ENCODE results near the gene SPNS1. TPM values are rescaled to one million over a fixed set of nuclear protein-coding genes. Genes with fewer than 3 reads are reported as not detected.
A peak's percentile ranks its signal among the peaks of the same experiment; 100 is the strongest.
"Not testable (repeated sequence)": the region's sequence is repeated elsewhere in the genome, so short reads cannot be mapped to it uniquely, and the experiment has no call there.

SPNS1 gene
- total RNA-seq, 2 donors from 2014 or later, result 21.1 to 23.6 TPM

- H3K27ac Mint-ChIP-seq, result no peak overlapping the region
- no peak overlapping the region for H3K4me3 Mint-ChIP-seq
- peaks cover 17% of the 10 kb centered on the region for H3K4me1 Mint-ChIP-seq (ENCODE audit: low read depth)
- DNase-seq, result no peak
- H3K9me3 Mint-ChIP-seq, result no peaks in the 10 kb centered on the region
- H3K27me3 Mint-ChIP-seq (ENCODE audit: low read depth), result no peaks in the 10 kb centered on the region
- no peak for ATAC-seq (replicated peaks in 1 of 2)
- peaks cover 0 to 2% of the 10 kb centered on the region in 2 donors for H3K36me3 Mint-ChIP-seq (ENCODE audit: insufficient read depth in 2 of 2)
Observed at GRCh38 chr16:28937222-28937876, 37.2 kb upstream of the SPNS1 start.

- peaks cover 17% of the 10 kb centered on the region for H3K4me1 Mint-ChIP-seq (ENCODE audit: low read depth)
- H3K36me3 Mint-ChIP-seq (ENCODE audit: insufficient read depth in 2 of 2), result peaks cover 0 to 2% of the 10 kb centered on the region in 2 donors
- H3K27ac Mint-ChIP-seq, result no peak overlapping the region
- no peak overlapping the region for H3K4me3 Mint-ChIP-seq
- ATAC-seq (replicated peaks in 1 of 2) (no peak), DNase-seq (no peak)
- H3K9me3 Mint-ChIP-seq, result no peaks in the 10 kb centered on the region
- H3K27me3 Mint-ChIP-seq (ENCODE audit: low read depth), result no peaks in the 10 kb centered on the region
Observed at GRCh38 chr16:28938721-28939120, 35.9 kb upstream of the SPNS1 start.

GRCh38 chr16:28939825-28940224 lies 34.8 kb upstream of the SPNS1 start:
- H3K36me3 Mint-ChIP-seq (ENCODE audit: insufficient read depth in 2 of 2); H3K9me3 Mint-ChIP-seq; DNase-seq; ATAC-seq (replicated peaks in 1 of 2); H3K27ac Mint-ChIP-seq; H3K4me3 Mint-ChIP-seq; H3K27me3 Mint-ChIP-seq (ENCODE audit: low read depth): not testable (repeated sequence)
- H3K4me1 Mint-ChIP-seq (ENCODE audit: low read depth), result peaks cover 17% of the 10 kb centered on the region

GRCh38 chr16:28943281-28943680 lies 31.3 kb upstream of the SPNS1 start:
- H3K4me1 Mint-ChIP-seq (ENCODE audit: low read depth), result peaks cover 9% of the 10 kb centered on the region

GRCh38 chr16:28946681-28947080 lies 27.9 kb upstream of the SPNS1 start:
- Mint-ChIP-seq H3K36me3 (ENCODE audit: insufficient read depth in 2 of 2) (peaks cover 2 to 4% of the 10 kb centered on the region in 2 donors), H3K4me1 (ENCODE audit: low read depth) (peaks cover 13% of the 10 kb centered on the region), H3K27me3 (ENCODE audit: low read depth) (no peaks in the 10 kb centered on the region), H3K4me3 (no peak overlapping the region), H3K9me3 (no peaks in the 10 kb centered on the region), H3K27ac (no peak overlapping the region)
- ATAC-seq (replicated peaks in 1 of 2) (no peak), DNase-seq (no peak)

More at GRCh38 chr16:28943281-28943680, 31.3 kb upstream of the SPNS1 start:
- no peak overlapping the region for H3K4me3 Mint-ChIP-seq
- no peaks in the 10 kb centered on the region for H3K9me3 Mint-ChIP-seq
- H3K27me3 Mint-ChIP-seq (ENCODE audit: low read depth), result no peaks in the 10 kb centered on the region
- H3K36me3 Mint-ChIP-seq (ENCODE audit: insufficient read depth in 2 of 2), result no peaks in the 10 kb centered on the region
- no peak overlapping the region for H3K27ac Mint-ChIP-seq
- ATAC-seq (replicated peaks in 1 of 2), result no peak
- no peak for DNase-seq

GRCh38 chr16:28950648-28951409 lies 23.7 kb upstream of the SPNS1 start, which contains the start of gene NFATC2IP:
TSS of gene NFATC2IP (plus strand) at chr16:28950937. CDS start at chr16:28951012, 75 bp downstream.
- peak; percentile 100 for DNase-seq
- H3K9me3 Mint-ChIP-seq, result no peaks in the 10 kb centered on the region
- peak; percentile 95 to 97 for ATAC-seq (replicated peaks in 1 of 2)
- peaks cover 34% of the 10 kb centered on the region for H3K4me1 Mint-ChIP-seq (ENCODE audit: low read depth)
- peak within 1 kb of the TSS; percentile 94 to 95 for H3K4me3 Mint-ChIP-seq
- H3K27me3 Mint-ChIP-seq (ENCODE audit: low read depth), result no peaks in the 10 kb centered on the region
- peak within 1 kb of the TSS; percentile 90 for H3K27ac Mint-ChIP-seq
- peaks cover 7 to 13% of the 10 kb centered on the region in 2 donors for H3K36me3 Mint-ChIP-seq (ENCODE audit: insufficient read depth in 2 of 2)

- DNase-seq, result peak in 1 of 2 donors; percentile 66
- Mint-ChIP-seq H3K4me1 (ENCODE audit: low read depth) (peaks cover 31% of the 10 kb centered on the region), H3K9me3 (no peaks in the 10 kb centered on the region), H3K27ac (peak overlapping the region; percentile 90), H3K27me3 (ENCODE audit: low read depth) (no peaks in the 10 kb centered on the region), H3K36me3 (ENCODE audit: insufficient read depth in 2 of 2) (peaks cover 9 to 17% of the 10 kb centered on the region in 2 donors), H3K4me3 (peak overlapping the region; percentile 94 to 95)
- peak in 1 of 2 donors; percentile 36 for ATAC-seq (replicated peaks in 1 of 2)
Observed at GRCh38 chr16:28951410-28951943, 23.1 kb upstream of the SPNS1 start.

- DNase-seq (no peak), ATAC-seq (replicated peaks in 1 of 2) (no peak)
- Mint-ChIP-seq H3K27ac (no peak overlapping the region), H3K36me3 (ENCODE audit: insufficient read depth in 2 of 2) (peaks cover 11 to 26% of the 10 kb centered on the region in 2 donors), H3K4me1 (ENCODE audit: low read depth) (peaks cover 12% of the 10 kb centered on the region), H3K4me3 (no peak overlapping the region), H3K27me3 (ENCODE audit: low read depth) (no peaks in the 10 kb centered on the region), H3K9me3 (no peaks in the 10 kb centered on the region)
Observed at GRCh38 chr16:28958216-28958615, 16.4 kb upstream of the SPNS1 start.

- Mint-ChIP-seq H3K27me3 (ENCODE audit: low read depth) (no peaks in the 10 kb centered on the region), H3K9me3 (no peaks in the 10 kb centered on the region), H3K27ac (no peak overlapping the region), H3K4me3 (no peak overlapping the region), H3K4me1 (ENCODE audit: low read depth) (peaks cover 8% of the 10 kb centered on the region), H3K36me3 (ENCODE audit: insufficient read depth in 2 of 2) (peaks cover 11 to 28% of the 10 kb centered on the region in 2 donors)
- ATAC-seq (replicated peaks in 1 of 2), result no peak
- no peak for DNase-seq
Observed at GRCh38 chr16:28958836-28959235, 15.7 kb upstream of the SPNS1 start.

- no peak overlapping the region for H3K4me3 Mint-ChIP-seq
- H3K27me3 Mint-ChIP-seq (ENCODE audit: low read depth), result no peaks in the 10 kb centered on the region
- no peaks in the 10 kb centered on the region for H3K9me3 Mint-ChIP-seq
- no peaks in the 10 kb centered on the region for H3K4me1 Mint-ChIP-seq (ENCODE audit: low read depth)
- ATAC-seq (replicated peaks in 1 of 2) (no peak), DNase-seq (no peak)
- no peak overlapping the region for H3K27ac Mint-ChIP-seq
- H3K36me3 Mint-ChIP-seq (ENCODE audit: insufficient read depth in 2 of 2), result peaks cover 5 to 23% of the 10 kb centered on the region in 2 donors
Observed at GRCh38 chr16:28964072-28964471, 10.5 kb upstream of the SPNS1 start.

- Mint-ChIP-seq H3K9me3 (no peaks in the 10 kb centered on the region), H3K27ac (no peak overlapping the region), H3K4me1 (ENCODE audit: low read depth) (no peaks in the 10 kb centered on the region), H3K36me3 (ENCODE audit: insufficient read depth in 2 of 2) (peaks cover 5 to 23% of the 10 kb centered on the region in 2 donors), H3K4me3 (no peak overlapping the region), H3K27me3 (ENCODE audit: low read depth) (no peaks in the 10 kb centered on the region)
- no peak for ATAC-seq (replicated peaks in 1 of 2)
- DNase-seq, result no peak
Observed at GRCh38 chr16:28964496-28964895, 10.1 kb upstream of the SPNS1 start.

- H3K4me1 Mint-ChIP-seq (ENCODE audit: low read depth), result no peaks in the 10 kb centered on the region
- H3K4me3 Mint-ChIP-seq, result no peak overlapping the region
- H3K36me3 Mint-ChIP-seq (ENCODE audit: insufficient read depth in 2 of 2), result peaks cover 3 to 13% of the 10 kb centered on the region in 2 donors
- no peaks in the 10 kb centered on the region for H3K27me3 Mint-ChIP-seq (ENCODE audit: low read depth)
- ATAC-seq (replicated peaks in 1 of 2) (no peak), DNase-seq (no peak)
- H3K9me3 Mint-ChIP-seq, result no peaks in the 10 kb centered on the region
- no peak overlapping the region for H3K27ac Mint-ChIP-seq
Observed at GRCh38 chr16:28967156-28967555, 7.4 kb upstream of the SPNS1 start.

- not testable (repeated sequence) for H3K4me3 Mint-ChIP-seq; H3K27me3 Mint-ChIP-seq (ENCODE audit: low read depth); ATAC-seq (replicated peaks in 1 of 2); DNase-seq; H3K9me3 Mint-ChIP-seq; H3K4me1 Mint-ChIP-seq (ENCODE audit: low read depth); H3K27ac Mint-ChIP-seq; H3K36me3 Mint-ChIP-seq (ENCODE audit: insufficient read depth in 2 of 2)
Observed at GRCh38 chr16:28969696-28970095, 4.9 kb upstream of the SPNS1 start.
